ENCODE measurements around the gene DDX17.

The DDX17 gene

DNA sequence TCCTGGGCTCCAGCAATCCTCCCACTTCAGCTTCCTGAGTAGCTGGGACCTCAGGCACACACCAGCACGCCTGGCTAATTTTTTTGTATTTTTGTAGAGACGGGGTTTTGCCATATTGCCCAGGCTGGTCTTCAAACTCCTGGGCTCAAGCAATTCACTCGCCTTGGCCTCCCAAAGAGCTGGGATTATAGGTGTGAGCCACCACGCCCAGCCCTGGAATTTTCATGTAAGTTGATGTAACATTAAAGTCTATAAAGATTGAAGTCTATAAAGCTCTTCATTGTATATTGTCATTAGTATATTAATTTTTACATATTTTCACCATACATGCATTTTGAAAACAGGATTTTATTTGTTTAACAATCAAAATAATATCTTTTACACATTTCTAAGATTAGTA lies 12.5 kb upstream of the DDX17 start:
- no peaks in the 10 kb centered on the region for H3K9me3 ChIP-seq (ENCODE audit: control insufficient read depth in 5 of 5, low read length in 5 of 5)
- peaks cover 0 to 8% (median 0%) of the 10 kb centered on the region in 5 donors for H3K27me3 ChIP-seq (ENCODE audit: control insufficient read depth in 5 of 5, insufficient read depth in 4 of 5, low read length in 5 of 5)
- no peak overlapping the region for H3K9ac ChIP-seq (ENCODE audit: low read length in 5 of 5)
- no peak overlapping the region for H3K4me3 ChIP-seq (ENCODE audit: low read depth in 1 of 5, low read length in 5 of 5)
- H3K36me3 ChIP-seq (ENCODE audit: control insufficient read depth in 5 of 5, insufficient read depth in 5 of 5, low read length in 5 of 5), result no peaks in the 10 kb centered on the region
- H3K27ac ChIP-seq (ENCODE audit: low read depth, low read length), result no peak overlapping the region
- H3K4me1 ChIP-seq (ENCODE audit: control insufficient read depth in 5 of 5, insufficient read depth in 5 of 5, low read length in 5 of 5), result no peaks in the 10 kb centered on the region

DNA sequence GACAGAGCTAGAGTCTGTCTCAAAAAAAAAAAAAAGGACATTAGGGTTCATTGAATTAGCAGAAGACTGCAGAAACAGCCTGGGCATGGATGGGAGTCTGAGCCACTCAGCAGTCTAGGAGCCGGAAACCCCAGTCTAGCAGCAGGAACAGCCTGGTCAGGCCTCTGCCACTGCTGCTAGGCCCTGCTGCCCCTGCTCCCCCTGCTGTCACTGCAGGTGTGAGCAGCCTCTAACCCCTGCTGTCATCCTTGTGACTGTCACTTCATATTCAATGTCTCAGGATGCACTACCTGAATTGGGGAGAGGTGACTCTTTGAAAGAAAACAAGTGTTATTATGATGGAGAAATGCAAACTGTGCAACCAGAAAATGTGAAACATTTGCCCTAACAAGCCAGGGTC lies 7.0 kb upstream of the DDX17 start:
- H3K9me3 ChIP-seq (ENCODE audit: control insufficient read depth in 5 of 5, low read length in 5 of 5), result no peaks in the 10 kb centered on the region
- H3K9ac ChIP-seq (ENCODE audit: low read length in 5 of 5), result no peak overlapping the region
- H3K36me3 ChIP-seq (ENCODE audit: control insufficient read depth in 5 of 5, insufficient read depth in 5 of 5, low read length in 5 of 5), result no peaks in the 10 kb centered on the region
- H3K4me3 ChIP-seq (ENCODE audit: low read depth in 1 of 5, low read length in 5 of 5), result no peak overlapping the region
- no peak overlapping the region for H3K27ac ChIP-seq (ENCODE audit: low read depth, low read length)
- no peaks in the 10 kb centered on the region for H3K27me3 ChIP-seq (ENCODE audit: control insufficient read depth in 5 of 5, insufficient read depth in 4 of 5, low read length in 5 of 5)
- H3K4me1 ChIP-seq (ENCODE audit: control insufficient read depth in 5 of 5, insufficient read depth in 5 of 5, low read length in 5 of 5), result no peaks in the 10 kb centered on the region

DNA sequence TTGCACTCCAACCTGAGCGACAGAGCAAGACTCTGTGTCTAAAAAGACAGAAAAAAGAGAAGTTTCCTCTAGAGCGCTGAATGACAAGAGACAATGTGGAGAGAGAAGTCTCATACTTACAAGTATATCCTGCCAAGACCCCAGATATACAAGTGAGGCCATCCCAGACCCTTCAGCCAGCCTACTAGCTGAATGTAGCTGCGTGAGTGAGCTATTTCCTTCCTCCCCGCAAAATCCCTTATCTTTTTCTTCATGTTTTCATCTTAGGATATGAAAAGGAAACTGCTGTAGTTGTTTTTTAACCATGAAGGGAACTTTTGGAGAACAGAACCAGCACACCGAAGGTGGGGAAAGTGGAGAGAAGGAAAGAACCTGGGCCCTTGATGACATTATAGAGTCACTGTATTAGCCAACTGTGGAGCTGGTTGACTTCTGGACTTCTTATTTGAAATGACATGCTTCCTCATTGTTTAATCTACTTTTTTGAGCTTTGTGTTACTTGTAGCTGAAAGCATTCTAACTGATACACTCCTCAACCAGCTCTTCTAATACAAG lies 4.4 kb upstream of the DDX17 start:
- Histone ChIP-seq H3K27ac (ENCODE audit: low read depth, low read length) (no peak overlapping the region), H3K27me3 (ENCODE audit: control insufficient read depth in 5 of 5, insufficient read depth in 4 of 5, low read length in 5 of 5) (no peaks in the 10 kb centered on the region), H3K9me3 (ENCODE audit: control insufficient read depth in 5 of 5, low read length in 5 of 5) (no peaks in the 10 kb centered on the region), H3K36me3 (ENCODE audit: control insufficient read depth in 5 of 5, insufficient read depth in 5 of 5, low read length in 5 of 5) (no peaks in the 10 kb centered on the region), H3K4me1 (ENCODE audit: control insufficient read depth in 5 of 5, insufficient read depth in 5 of 5, low read length in 5 of 5) (peaks cover 2 to 9% (median 7%) of the 10 kb centered on the region in 5 donors), H3K9ac (ENCODE audit: low read length in 5 of 5) (no peak overlapping the region), H3K4me3 (ENCODE audit: low read depth in 1 of 5, low read length in 5 of 5) (no peak overlapping the region)

- peak overlapping the region; percentile 99 for H3K27ac ChIP-seq (ENCODE audit: low read depth, low read length)
- no peaks in the 10 kb centered on the region for H3K9me3 ChIP-seq (ENCODE audit: control insufficient read depth in 5 of 5, low read length in 5 of 5)
- H3K27me3 ChIP-seq (ENCODE audit: control insufficient read depth in 5 of 5, insufficient read depth in 4 of 5, low read length in 5 of 5), result no peaks in the 10 kb centered on the region
- H3K4me1 ChIP-seq (ENCODE audit: control insufficient read depth in 5 of 5, insufficient read depth in 5 of 5, low read length in 5 of 5), result peaks cover 7 to 54% (median 44%) of the 10 kb centered on the region in 5 donors
- peak overlapping the region; percentile 88 to 100 (median 100) for H3K9ac ChIP-seq (ENCODE audit: low read length in 5 of 5)
- H3K4me3 ChIP-seq (ENCODE audit: low read depth in 1 of 5, low read length in 5 of 5), result peak overlapping the region; percentile 85 to 97 (median 94)
- peaks cover 5 to 21% (median 10%) of the 10 kb centered on the region in 5 donors for H3K36me3 ChIP-seq (ENCODE audit: control insufficient read depth in 5 of 5, insufficient read depth in 5 of 5, low read length in 5 of 5)
Measured at GRCh38 chr22:38505541-38506117, 482 bp downstream of the DDX17 start.

DNA sequence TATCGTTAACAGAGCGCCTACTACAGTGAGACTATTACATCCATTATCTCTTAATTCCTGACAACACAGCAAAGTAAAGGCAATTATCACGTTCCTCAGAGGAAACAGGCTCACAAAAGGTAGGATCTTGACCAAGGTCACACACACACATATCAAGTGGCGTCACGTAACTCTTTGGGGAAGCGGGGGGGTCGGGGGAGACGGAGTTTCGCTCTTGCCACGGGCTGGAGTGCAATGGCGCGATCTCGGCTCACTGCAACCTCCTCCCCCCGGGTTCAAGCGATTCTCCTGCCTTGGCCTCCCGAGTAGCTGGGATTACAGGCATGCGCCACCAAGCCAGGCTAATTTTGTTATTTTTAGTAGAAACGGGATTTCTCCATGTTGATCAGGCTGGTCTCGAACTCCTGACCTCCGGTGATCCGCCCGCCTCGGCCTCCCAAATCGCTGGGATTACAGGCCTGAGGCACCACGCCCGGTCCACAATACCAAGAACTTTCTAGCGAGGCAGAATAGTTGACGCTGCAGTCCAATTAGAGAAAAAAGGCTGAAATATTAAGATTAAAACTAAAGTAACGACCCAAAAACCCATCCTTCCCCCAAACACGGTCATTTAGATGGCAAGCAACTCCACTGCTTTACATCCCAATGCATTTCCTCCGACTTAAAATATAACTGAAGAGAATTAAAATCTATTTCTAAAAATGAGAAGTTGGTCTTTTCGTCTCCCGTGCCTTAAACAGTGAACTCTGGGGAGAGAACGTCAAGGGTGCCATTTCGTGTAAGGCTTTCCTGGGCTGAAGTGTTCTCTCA lies 1.2 kb downstream of the DDX17 start:
- H3K4me3 ChIP-seq (ENCODE audit: low read depth in 1 of 5, low read length in 5 of 5), result peak overlapping the region; percentile 85 to 97 (median 94)
- H3K4me1 ChIP-seq (ENCODE audit: control insufficient read depth in 5 of 5, insufficient read depth in 5 of 5, low read length in 5 of 5), result peaks cover 7 to 54% (median 44%) of the 10 kb centered on the region in 5 donors
- peak overlapping the region; percentile 99 for H3K27ac ChIP-seq (ENCODE audit: low read depth, low read length)
- H3K36me3 ChIP-seq (ENCODE audit: control insufficient read depth in 5 of 5, insufficient read depth in 5 of 5, low read length in 5 of 5), result peaks cover 5 to 26% (median 11%) of the 10 kb centered on the region in 5 donors
- no peaks in the 10 kb centered on the region for H3K9me3 ChIP-seq (ENCODE audit: control insufficient read depth in 5 of 5, low read length in 5 of 5)
- no peaks in the 10 kb centered on the region for H3K27me3 ChIP-seq (ENCODE audit: control insufficient read depth in 5 of 5, insufficient read depth in 4 of 5, low read length in 5 of 5)
- H3K9ac ChIP-seq (ENCODE audit: low read length in 5 of 5), result peak overlapping the region; percentile 88 to 100 (median 100)

- no peaks in the 10 kb centered on the region for H3K27me3 ChIP-seq (ENCODE audit: control insufficient read depth in 5 of 5, insufficient read depth in 4 of 5, low read length in 5 of 5)
- peaks cover 7 to 54% (median 44%) of the 10 kb centered on the region in 5 donors for H3K4me1 ChIP-seq (ENCODE audit: control insufficient read depth in 5 of 5, insufficient read depth in 5 of 5, low read length in 5 of 5)
- H3K27ac ChIP-seq (ENCODE audit: low read depth, low read length), result peak overlapping the region; percentile 99
- H3K9ac ChIP-seq (ENCODE audit: low read length in 5 of 5), result peak overlapping the region in 4 of 5 donors; percentile 17 to 51 (median 33)
- no peaks in the 10 kb centered on the region for H3K9me3 ChIP-seq (ENCODE audit: control insufficient read depth in 5 of 5, low read length in 5 of 5)
- H3K4me3 ChIP-seq (ENCODE audit: low read depth in 1 of 5, low read length in 5 of 5), result peak overlapping the region; percentile 15 to 97 (median 91)
- peaks cover 22 to 45% (median 28%) of the 10 kb centered on the region in 5 donors for H3K36me3 ChIP-seq (ENCODE audit: control insufficient read depth in 5 of 5, insufficient read depth in 5 of 5, low read length in 5 of 5)
Measured at GRCh38 chr22:38503021-38503420, 3.1 kb downstream of the DDX17 start.

GRCh38 chr22:38501797-38502672 lies 4.1 kb downstream of the DDX17 start:
- Histone ChIP-seq H3K9me3 (ENCODE audit: control insufficient read depth in 5 of 5, low read length in 5 of 5) (no peaks in the 10 kb centered on the region), H3K27ac (ENCODE audit: low read depth, low read length) (peak overlapping the region; percentile 99), H3K36me3 (ENCODE audit: control insufficient read depth in 5 of 5, insufficient read depth in 5 of 5, low read length in 5 of 5) (peaks cover 26 to 55% (median 37%) of the 10 kb centered on the region in 5 donors), H3K9ac (ENCODE audit: low read length in 5 of 5) (peak overlapping the region in 3 of 5 donors; percentile 5 to 51 (median 21)), H3K4me1 (ENCODE audit: control insufficient read depth in 5 of 5, insufficient read depth in 5 of 5, low read length in 5 of 5) (peaks cover 7 to 50% (median 42%) of the 10 kb centered on the region in 5 donors), H3K27me3 (ENCODE audit: control insufficient read depth in 5 of 5, insufficient read depth in 4 of 5, low read length in 5 of 5) (no peaks in the 10 kb centered on the region), H3K4me3 (ENCODE audit: low read depth in 1 of 5, low read length in 5 of 5) (peak overlapping the region in 3 of 5 donors; percentile 57 to 94 (median 91))

GRCh38 chr22:38497869-38498268 lies 8.2 kb downstream of the DDX17 start:
- Histone ChIP-seq H3K9me3 (ENCODE audit: control insufficient read depth in 5 of 5, low read length in 5 of 5) (no peaks in the 10 kb centered on the region), H3K36me3 (ENCODE audit: control insufficient read depth in 5 of 5, insufficient read depth in 5 of 5, low read length in 5 of 5) (peaks cover 49 to 92% (median 76%) of the 10 kb centered on the region in 5 donors), H3K9ac (ENCODE audit: low read length in 5 of 5) (no peak overlapping the region), H3K27ac (ENCODE audit: low read depth, low read length) (no peak overlapping the region), H3K4me1 (ENCODE audit: control insufficient read depth in 5 of 5, insufficient read depth in 5 of 5, low read length in 5 of 5) (peaks cover 1 to 20% (median 18%) of the 10 kb centered on the region in 5 donors), H3K27me3 (ENCODE audit: control insufficient read depth in 5 of 5, insufficient read depth in 4 of 5, low read length in 5 of 5) (no peaks in the 10 kb centered on the region), H3K4me3 (ENCODE audit: low read depth in 1 of 5, low read length in 5 of 5) (no peak overlapping the region)

DNA sequence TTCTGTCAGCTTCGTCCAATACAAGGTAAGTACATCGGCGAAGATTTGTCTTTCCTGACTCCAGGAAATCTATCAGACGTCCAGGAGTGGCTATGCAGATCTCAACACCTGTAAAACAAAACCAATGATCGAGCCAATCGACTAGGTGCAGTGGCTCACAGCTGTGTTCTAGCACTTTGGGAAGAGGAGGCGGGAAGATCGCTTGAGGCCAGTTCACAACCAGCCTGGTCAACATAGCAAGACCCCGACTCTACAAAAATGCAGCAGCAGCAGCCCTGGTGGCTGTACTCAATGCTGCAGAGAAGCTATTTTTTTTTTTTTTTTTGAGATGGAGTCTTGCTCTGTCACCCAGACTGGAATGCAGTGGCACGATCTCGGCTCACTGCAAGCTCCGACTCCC lies 11.2 kb downstream of the DDX17 start:
- Histone ChIP-seq H3K9me3 (ENCODE audit: control insufficient read depth in 5 of 5, low read length in 5 of 5) (no peaks in the 10 kb centered on the region), H3K27ac (ENCODE audit: low read depth, low read length) (no peak overlapping the region), H3K4me1 (ENCODE audit: control insufficient read depth in 5 of 5, insufficient read depth in 5 of 5, low read length in 5 of 5) (peaks cover 0 to 8% (median 5%) of the 10 kb centered on the region in 5 donors), H3K36me3 (ENCODE audit: control insufficient read depth in 5 of 5, insufficient read depth in 5 of 5, low read length in 5 of 5) (peaks cover 55 to 99% (median 96%) of the 10 kb centered on the region in 5 donors), H3K4me3 (ENCODE audit: low read depth in 1 of 5, low read length in 5 of 5) (no peak overlapping the region), H3K9ac (ENCODE audit: low read length in 5 of 5) (no peak overlapping the region), H3K27me3 (ENCODE audit: control insufficient read depth in 5 of 5, insufficient read depth in 4 of 5, low read length in 5 of 5) (no peaks in the 10 kb centered on the region)
